Measurements from ENCODE around the gene GATAD2A.

DNA sequence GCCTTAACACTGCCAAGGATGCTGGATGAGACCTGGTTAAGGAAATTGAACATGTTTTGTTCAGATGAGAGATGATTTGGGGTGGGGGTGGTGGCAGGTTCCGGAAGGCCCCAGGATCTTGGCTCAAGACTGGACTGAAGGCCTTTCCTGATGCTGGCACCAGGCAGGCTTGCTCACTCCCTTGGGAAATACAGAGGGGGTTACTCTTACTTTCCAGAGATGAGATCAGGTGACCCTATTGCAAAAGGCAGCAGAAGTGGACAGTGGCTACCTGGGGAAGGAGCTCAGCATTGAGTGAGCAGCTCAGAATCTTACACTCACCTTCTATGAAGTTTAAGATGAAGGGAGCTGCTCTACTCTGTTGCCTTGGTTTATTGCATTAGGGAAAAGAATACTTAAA is 10.8 kb downstream of the GATAD2A start:
- TF ChIP-seq RBBP5 (IDR thresholded peaks at IDR 0.05; ENCODE audit: borderline replicate concordance, insufficient read depth, low read length, poor library complexity, severe bottlenecking) (no peak), ZNF398 (CRISPR knock-in tag; IDR thresholded peaks at IDR 0.05) (no peak)
